Nephron progenitor cell (in vitro differentiated cells): Measurements from ENCODE around the gene EMP2.

Experiments
- DNase-seq: peaks from one replicate; pipeline ENCODE4 v3.0.0; 2021
- H3K27ac Mint-ChIP-seq: 2 replicates; pipeline ENCODE4 v1.8.0; 2021; ENCODE audit warnings: mild to moderate bottlenecking, moderate library complexity, mixed read lengths
- H3K27me3 Mint-ChIP-seq: 2 replicates; pipeline ENCODE4 v1.8.0; 2021; ENCODE audit warnings: mild to moderate bottlenecking, low read depth, mixed read lengths; ENCODE audit not compliant: poor library complexity
- H3K36me3 Mint-ChIP-seq: 2 replicates; pipeline ENCODE4 v1.8.0; 2021; ENCODE audit warnings: low read depth, mixed read lengths
- H3K4me1 Mint-ChIP-seq: 2 replicates; pipeline ENCODE4 v1.8.0; 2021; ENCODE audit warnings: mixed read lengths
- H3K4me3 Mint-ChIP-seq: 2 replicates; pipeline ENCODE4 v1.8.0; 2021; ENCODE audit warnings: mild to moderate bottlenecking, moderate library complexity, mixed read lengths
- H3K9me3 Mint-ChIP-seq: 2 replicates; pipeline ENCODE4 v1.8.0; 2021; ENCODE audit warnings: mild to moderate bottlenecking, moderate library complexity, mixed read lengths
- TF ChIP-seq, protein P1 (sequence below): fragments of 200-600 bp; sonication (generic); IDR thresholded peaks from 2 replicates; pipeline ENCODE4 v1.5.0; 2021; ENCODE audit warnings: antibody characterized with exemption

Gene EMP2

DNA sequence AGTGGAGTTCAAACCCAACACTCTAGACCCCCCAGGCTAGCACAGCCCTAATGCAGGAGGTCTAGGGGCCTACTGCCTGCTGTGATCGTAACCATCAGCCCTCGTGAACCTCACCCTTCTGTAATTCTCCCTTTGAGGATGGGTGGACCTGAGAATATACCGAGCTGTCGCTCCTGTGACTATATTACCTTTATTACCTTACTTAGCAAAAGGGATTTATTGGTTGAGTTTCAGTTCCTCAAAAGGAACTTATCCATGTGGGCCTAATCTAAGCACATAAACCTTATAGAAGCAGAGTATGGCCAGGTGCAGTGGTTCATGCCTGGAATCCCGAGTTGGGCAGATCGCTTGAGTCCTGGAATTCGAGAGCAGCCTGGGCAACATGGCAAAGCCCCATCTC is 19.2 kb upstream of the EMP2 start:
- H3K4me3 Mint-ChIP-seq = no peak overlapping the region

DNA sequence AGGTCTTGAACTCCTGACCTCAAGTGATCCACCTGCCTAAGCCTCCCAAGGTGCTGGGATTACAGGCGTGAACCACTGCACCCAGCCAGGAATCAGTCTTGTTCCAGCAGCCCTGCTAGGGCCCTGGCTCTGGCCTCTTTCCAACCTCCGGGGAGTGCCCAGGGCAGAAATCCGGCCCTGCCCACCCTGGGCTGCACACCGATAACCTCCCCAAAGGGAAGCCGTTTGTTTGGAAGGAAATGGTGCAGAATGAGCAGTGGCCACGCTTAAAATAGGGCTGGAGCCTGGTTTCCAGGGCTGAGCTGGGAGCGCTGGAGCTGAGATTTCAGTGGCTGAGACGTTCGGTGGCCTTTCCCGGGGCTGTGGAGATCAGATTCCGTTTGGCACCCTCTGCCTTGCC is 17.8 kb upstream of the EMP2 start:
- TF ChIP-seq, protein P1, sequence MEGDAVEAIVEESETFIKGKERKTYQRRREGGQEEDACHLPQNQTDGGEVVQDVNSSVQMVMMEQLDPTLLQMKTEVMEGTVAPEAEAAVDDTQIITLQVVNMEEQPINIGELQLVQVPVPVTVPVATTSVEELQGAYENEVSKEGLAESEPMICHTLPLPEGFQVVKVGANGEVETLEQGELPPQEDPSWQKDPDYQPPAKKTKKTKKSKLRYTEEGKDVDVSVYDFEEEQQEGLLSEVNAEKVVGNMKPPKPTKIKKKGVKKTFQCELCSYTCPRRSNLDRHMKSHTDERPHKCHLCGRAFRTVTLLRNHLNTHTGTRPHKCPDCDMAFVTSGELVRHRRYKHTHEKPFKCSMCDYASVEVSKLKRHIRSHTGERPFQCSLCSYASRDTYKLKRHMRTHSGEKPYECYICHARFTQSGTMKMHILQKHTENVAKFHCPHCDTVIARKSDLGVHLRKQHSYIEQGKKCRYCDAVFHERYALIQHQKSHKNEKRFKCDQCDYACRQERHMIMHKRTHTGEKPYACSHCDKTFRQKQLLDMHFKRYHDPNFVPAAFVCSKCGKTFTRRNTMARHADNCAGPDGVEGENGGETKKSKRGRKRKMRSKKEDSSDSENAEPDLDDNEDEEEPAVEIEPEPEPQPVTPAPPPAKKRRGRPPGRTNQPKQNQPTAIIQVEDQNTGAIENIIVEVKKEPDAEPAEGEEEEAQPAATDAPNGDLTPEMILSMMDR = no peak
- no peaks in the 10 kb centered on the region for H3K9me3 Mint-ChIP-seq
- no peak overlapping the region for H3K4me3 Mint-ChIP-seq
- H3K4me1 Mint-ChIP-seq = peaks cover 15% of the 10 kb centered on the region
- no peaks in the 10 kb centered on the region for H3K36me3 Mint-ChIP-seq
- DNase-seq = no peak
- peaks cover 13% of the 10 kb centered on the region for H3K27me3 Mint-ChIP-seq
- no peak overlapping the region for H3K27ac Mint-ChIP-seq

More for the DNA sequence above, 19.2 kb upstream of the EMP2 start:
- Mint-ChIP-seq H3K27me3 (peaks cover 15% of the 10 kb centered on the region), H3K36me3 (no peaks in the 10 kb centered on the region), H3K4me1 (peaks cover 15% of the 10 kb centered on the region), H3K27ac (no peak overlapping the region), H3K9me3 (peaks cover 3% of the 10 kb centered on the region)
- TF ChIP-seq, protein P1 = no peak
- no peak for DNase-seq

DNA sequence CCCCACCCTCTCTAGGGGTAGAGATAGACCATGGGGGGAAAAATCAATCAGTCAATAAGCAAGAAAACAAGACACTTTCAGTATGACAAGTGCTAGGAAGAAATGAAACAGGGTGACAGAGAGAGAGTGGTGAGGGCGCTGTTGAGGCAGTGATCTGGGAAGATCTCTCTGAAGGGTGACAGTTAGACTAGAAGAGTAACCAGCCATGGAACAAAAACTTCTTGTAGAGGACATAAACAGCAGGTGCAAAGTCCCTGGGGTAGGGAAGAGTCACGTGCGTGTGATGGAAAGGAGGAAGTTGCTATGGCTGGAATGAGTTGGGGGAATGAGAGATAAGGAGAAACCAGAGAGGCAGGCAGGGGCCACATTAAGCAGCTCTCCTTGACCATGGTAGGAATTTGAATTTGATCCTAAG is 16.8 kb upstream of the EMP2 start:
- no peak for DNase-seq
- peaks cover 9% of the 10 kb centered on the region for H3K27me3 Mint-ChIP-seq
- no peak overlapping the region for H3K4me3 Mint-ChIP-seq
- H3K27ac Mint-ChIP-seq = no peak overlapping the region
- no peaks in the 10 kb centered on the region for H3K36me3 Mint-ChIP-seq
- H3K4me1 Mint-ChIP-seq = peaks cover 12% of the 10 kb centered on the region
- TF ChIP-seq, protein P1 = no peak
- no peaks in the 10 kb centered on the region for H3K9me3 Mint-ChIP-seq

DNA sequence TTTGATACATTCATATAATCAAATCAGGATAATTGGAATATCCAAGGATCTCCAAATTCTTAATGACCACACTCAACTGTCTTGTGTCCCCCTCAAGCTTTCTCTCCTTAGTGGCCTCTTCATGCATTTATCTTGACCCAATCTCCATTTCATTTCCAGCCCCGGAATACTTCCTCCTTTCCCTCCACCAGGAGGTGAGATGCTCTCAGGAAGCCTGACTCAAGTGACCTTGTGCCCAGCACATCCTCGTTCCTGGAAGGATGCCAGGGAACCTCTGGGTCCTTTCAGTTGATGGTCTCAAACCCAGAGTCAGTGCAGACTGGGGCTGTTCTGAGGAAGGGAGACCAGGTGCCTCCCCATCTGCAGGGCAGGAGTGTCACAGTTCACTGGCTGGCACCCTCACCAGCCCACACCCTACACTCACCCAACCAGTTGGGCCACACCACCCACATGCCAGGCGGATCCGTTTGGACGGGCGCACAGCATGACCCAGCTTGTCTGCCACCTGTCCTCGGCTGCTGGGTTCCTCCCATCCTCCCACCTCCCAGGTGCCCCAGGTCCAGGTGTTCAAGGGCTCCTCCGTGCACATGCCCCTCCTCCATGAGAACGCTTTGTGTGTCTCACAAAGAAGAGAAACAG is 14.0 kb upstream of the EMP2 start:
- peaks cover 10% of the 10 kb centered on the region for H3K4me1 Mint-ChIP-seq
- H3K27me3 Mint-ChIP-seq = peaks cover 16% of the 10 kb centered on the region
- TF ChIP-seq, protein P1 = no peak
- H3K36me3 Mint-ChIP-seq = no peaks in the 10 kb centered on the region
- H3K9me3 Mint-ChIP-seq = no peaks in the 10 kb centered on the region
- no peak overlapping the region for H3K27ac Mint-ChIP-seq
- no peak for DNase-seq
- no peak overlapping the region for H3K4me3 Mint-ChIP-seq

DNA sequence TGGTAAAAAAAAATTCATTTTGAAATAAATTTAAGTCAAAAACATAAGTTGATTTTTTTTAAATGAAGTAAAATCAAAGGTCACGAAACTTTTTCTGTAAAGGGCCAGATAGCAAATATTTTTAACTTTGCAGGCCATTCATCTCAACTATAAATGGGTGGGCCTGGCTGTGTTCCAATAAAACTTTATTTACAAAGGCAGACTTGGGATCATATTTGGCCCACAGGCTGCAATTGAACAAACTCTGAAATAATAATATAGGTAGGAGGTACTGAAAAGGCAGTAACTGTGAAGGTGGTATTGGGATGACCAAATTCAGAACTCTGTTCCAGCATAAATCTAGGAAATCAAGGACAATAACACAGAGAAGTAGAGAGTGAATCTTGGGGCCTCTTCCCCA is 12.2 kb upstream of the EMP2 start:
- no peak overlapping the region for H3K27ac Mint-ChIP-seq
- H3K9me3 Mint-ChIP-seq = no peaks in the 10 kb centered on the region
- peaks cover 18% of the 10 kb centered on the region for H3K27me3 Mint-ChIP-seq
- H3K4me1 Mint-ChIP-seq = peaks cover 10% of the 10 kb centered on the region
- TF ChIP-seq, protein P1 = no peak
- DNase-seq = no peak
- H3K4me3 Mint-ChIP-seq = no peak overlapping the region
- no peaks in the 10 kb centered on the region for H3K36me3 Mint-ChIP-seq

DNA sequence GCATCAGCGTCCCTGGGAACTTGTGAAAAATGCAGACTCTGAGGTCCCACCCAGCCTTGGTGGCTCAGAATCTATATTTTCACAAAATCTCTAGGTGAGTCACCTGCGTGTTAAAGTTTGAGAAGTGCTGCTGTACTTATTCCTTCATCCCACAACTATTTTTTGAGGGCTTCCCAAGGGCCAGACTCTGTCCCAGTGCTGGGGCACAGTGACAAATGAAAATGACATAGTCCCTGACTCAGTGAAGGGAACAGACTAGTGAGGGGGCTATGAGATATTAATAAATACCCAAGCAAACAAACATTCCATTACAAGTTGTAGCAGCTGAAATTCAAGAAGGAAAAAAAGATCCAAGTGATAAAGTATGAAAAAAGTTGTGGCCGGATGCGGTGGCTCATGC is 9.9 kb upstream of the EMP2 start:
- no peaks in the 10 kb centered on the region for H3K9me3 Mint-ChIP-seq
- no peak overlapping the region for H3K27ac Mint-ChIP-seq
- H3K36me3 Mint-ChIP-seq = no peaks in the 10 kb centered on the region
- H3K4me1 Mint-ChIP-seq = peaks cover 6% of the 10 kb centered on the region
- DNase-seq = no peak
- TF ChIP-seq, protein P1 = no peak
- H3K4me3 Mint-ChIP-seq = no peak overlapping the region
- peaks cover 14% of the 10 kb centered on the region for H3K27me3 Mint-ChIP-seq
